HepG2 (cell line): ENCODE data around the gene NME2. TPM values are rescaled to one million over a fixed set of nuclear protein-coding genes. Genes with fewer than 3 reads are reported as not detected.

Experiments used
- CEBPG ChIP-seq: IDR thresholded peaks from 2 replicates; pipeline ENCODE4 v1.6.1; 2016
- CENPX ChIP-seq: sonication (generic); formaldehyde crosslinking; IDR thresholded peaks from 2 replicates; pipeline ENCODE4 v1.9.0; 2021; ENCODE audit warnings: mild to moderate bottlenecking, missing genetic modification reagents, moderate library complexity
- PAF1 ChIP-seq: IDR thresholded peaks from 2 replicates; pipeline ENCODE4 v1.6.1; 2016; ENCODE audit warnings: missing genetic modification reagents, missing compliant biosample characterization
- PHF5A ChIP-seq: IDR thresholded peaks from one replicate; pipeline ENCODE4 v1.6.1; 2018; ENCODE audit warnings: low read depth, missing genetic modification reagents; ENCODE audit not compliant: unreplicated experiment
- RFX5 ChIP-seq: IDR thresholded peaks from 2 replicates; pipeline ENCODE4 v1.6.1; 2011; ENCODE audit warnings: low read depth, low read length, improper control_type of control experiment
- RNF2 ChIP-seq: fragments of 450-650 bp; conservative IDR thresholded peaks from 2 replicates; pipeline ENCODE4 v1.6.1; 2016; ENCODE audit warnings: low read depth
- SNAI1 ChIP-seq: sonication (generic); formaldehyde crosslinking; IDR thresholded peaks from 2 replicates; pipeline ENCODE4 v1.5.0; 2020; ENCODE audit warnings: mild to moderate bottlenecking, missing genetic modification reagents, borderline replicate concordance
- TBP ChIP-seq: sonication (generic); formaldehyde crosslinking; IDR thresholded peaks from 2 replicates; pipeline ENCODE4 v1.5.0; 2020; ENCODE audit warnings: missing genetic modification reagents
- TCF7L2 ChIP-seq: IDR thresholded peaks from 2 replicates; pipeline ENCODE4 v1.6.1; 2011; ENCODE audit warnings: mild to moderate bottlenecking, low read depth, low read length, moderate library complexity
- ZFP1 ChIP-seq: IDR thresholded peaks from 2 replicates; pipeline ENCODE4 v1.6.1; 2016
- ZNF382 ChIP-seq: sonication (generic); formaldehyde crosslinking; IDR thresholded peaks from 2 replicates; pipeline ENCODE4 v1.5.0; 2020; ENCODE audit warnings: missing genetic modification reagents, mild to moderate bottlenecking, borderline replicate concordance
- ZNF577 ChIP-seq: sonication (generic); formaldehyde crosslinking; IDR thresholded peaks from 2 replicates; pipeline ENCODE4 v1.4.0; 2020; ENCODE audit warnings: mild to moderate bottlenecking, low read depth, missing genetic modification reagents, borderline replicate concordance
- ZNF589 ChIP-seq: sonication (generic); formaldehyde crosslinking; conservative IDR thresholded peaks from 2 replicates; pipeline ENCODE4 v1.8.0; 2022; ENCODE audit warnings: mild to moderate bottlenecking, moderate library complexity, missing genetic modification reagents
- ZNF724P ChIP-seq: sonication (generic); formaldehyde crosslinking; IDR thresholded peaks from 2 replicates; pipeline ENCODE4 v1.8.0; 2022; ENCODE audit warnings: missing genetic modification reagents, borderline replicate concordance
- ZNF772 ChIP-seq: sonication (generic); formaldehyde crosslinking; IDR thresholded peaks from 2 replicates; pipeline ENCODE4 v1.5.0; 2020; ENCODE audit warnings: mild to moderate bottlenecking, missing genetic modification reagents
- polyA plus RNA-seq, 8 experiments: library from polyadenylated mRNA; depleted of rRNA in 3 of 8; stranded (reverse) in 7 of 8; unstranded in 1 of 8; fragments of >200 nt; fragmentation: Illumina TruSeq in 4 of 8; extraction: Trizol in 4 of 8; gene quantifications; 2 replicates each; pipeline versions ENCODE4 v1.2.1 to v1.2.3, GENCODE V29; 2011 to 2016; ENCODE audit warnings: low read depth in 4 of 8, missing spikeins in 1 of 8, mixed read lengths in 1 of 8; ENCODE audit not compliant: insufficient read depth in 1 of 8
- total RNA-seq, 5 experiments: library from RNA; depleted of rRNA; stranded (reverse); fragments of >200 nt; fragmentation: Illumina TruSeq; extraction: Trizol; gene quantifications; 2 replicates each; pipeline ENCODE4 v1.2.3, GENCODE V29; 2016; ENCODE audit warnings: low read depth in 1 of 5
- TF ChIP-seq, protein P1 (sequence below): sonication (generic); formaldehyde crosslinking; IDR thresholded peaks from 2 replicates; pipeline ENCODE4 v1.5.0; 2020; ENCODE audit warnings: missing genetic modification reagents
- TF ChIP-seq, protein P2 (sequence below): sonication (generic); formaldehyde crosslinking; IDR thresholded peaks from 2 replicates; pipeline ENCODE4 v1.4.0; 2020; ENCODE audit warnings: mild to moderate bottlenecking, missing genetic modification reagents
- TF ChIP-seq, protein P3 (sequence below): sonication (generic); formaldehyde crosslinking; IDR thresholded peaks from 2 replicates; pipeline ENCODE4 v1.8.0; 2022; ENCODE audit warnings: missing genetic modification reagents, mild to moderate bottlenecking, borderline replicate concordance
- TF ChIP-seq, protein P4 (sequence below): sonication (generic); formaldehyde crosslinking; IDR thresholded peaks from 2 replicates; pipeline ENCODE4 v1.4.0; 2020; ENCODE audit warnings: missing genetic modification reagents
- TF ChIP-seq, protein P5 (sequence below): sonication (generic); formaldehyde crosslinking; IDR thresholded peaks from 2 replicates; pipeline ENCODE4 v1.5.0; 2020; ENCODE audit warnings: mild to moderate bottlenecking, missing genetic modification reagents

The NME2 gene
- total and polyA plus RNA-seq, 2 of the 13 experiments (the other 11 are each of a cell fraction or from before 2014, with no cell fraction given) = 790 to 1,213 TPM

DNA sequence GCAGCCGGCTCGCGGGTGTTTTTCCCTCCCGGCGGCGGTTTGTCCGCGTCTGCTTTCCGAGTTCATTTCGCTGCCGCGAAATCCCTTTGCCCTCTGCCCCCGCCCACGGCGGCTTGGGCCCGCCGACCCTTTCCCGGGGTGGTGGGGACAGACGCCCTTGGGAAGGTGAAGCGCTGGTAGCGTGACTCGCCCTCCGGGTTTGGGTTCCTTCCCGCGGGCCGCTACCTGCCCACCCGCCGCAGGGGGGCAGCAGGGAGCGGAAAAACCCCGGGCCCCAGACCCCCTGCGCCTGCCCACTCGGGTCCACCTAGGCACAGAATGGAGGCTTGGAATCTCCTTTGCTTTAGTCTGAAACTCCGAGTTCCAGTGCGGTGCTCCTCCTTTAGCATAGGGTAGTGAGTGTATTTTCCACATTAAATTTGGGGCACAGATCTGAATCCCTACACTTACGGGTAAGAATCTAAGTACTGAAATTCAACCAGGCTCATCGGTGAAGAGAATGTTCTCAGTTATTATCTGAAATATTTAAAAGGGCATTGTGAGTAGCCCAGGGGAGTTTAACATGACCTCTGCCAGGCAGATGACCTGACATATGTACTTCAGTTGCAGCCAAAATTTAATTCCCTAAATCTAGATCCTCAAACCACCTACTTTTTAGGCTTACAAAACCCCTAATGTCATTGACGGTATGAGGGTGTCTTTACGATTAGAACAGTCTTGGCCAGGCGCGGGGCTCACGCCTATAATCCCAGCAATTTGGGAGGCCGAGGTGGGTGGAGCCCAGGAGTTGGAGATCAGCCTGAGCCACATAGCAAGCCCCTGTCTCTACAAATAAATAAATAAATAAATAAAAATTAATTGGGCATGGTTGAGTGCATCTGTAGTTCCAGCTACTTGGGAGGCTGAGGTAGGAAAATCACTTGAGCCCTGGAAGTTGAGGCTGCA is 1.0 kb downstream of the NME2 start (continued):
- TF ChIP-seq SNAI1 (CRISPR knock-in tag) = 0 out of 2 replicates have a peak, but pooled peaks have one; percentile 42
- TF ChIP-seq TBP (CRISPR knock-in tag) = no peak
- TF ChIP-seq, protein P1, sequence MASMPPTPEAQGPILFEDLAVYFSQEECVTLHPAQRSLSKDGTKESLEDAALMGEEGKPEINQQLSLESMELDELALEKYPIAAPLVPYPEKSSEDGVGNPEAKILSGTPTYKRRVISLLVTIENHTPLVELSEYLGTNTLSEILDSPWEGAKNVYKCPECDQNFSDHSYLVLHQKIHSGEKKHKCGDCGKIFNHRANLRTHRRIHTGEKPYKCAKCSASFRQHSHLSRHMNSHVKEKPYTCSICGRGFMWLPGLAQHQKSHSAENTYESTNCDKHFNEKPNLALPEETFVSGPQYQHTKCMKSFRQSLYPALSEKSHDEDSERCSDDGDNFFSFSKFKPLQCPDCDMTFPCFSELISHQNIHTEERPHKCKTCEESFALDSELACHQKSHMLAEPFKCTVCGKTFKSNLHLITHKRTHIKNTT (CRISPR knock-in tag) = no peak
- no peak; the same call in 1 of the 2 replicates for TF ChIP-seq ZNF772 (CRISPR knock-in tag)
- TF ChIP-seq ZFP1 (CRISPR knock-in tag) = no peak
- no peak for TF ChIP-seq PHF5A (CRISPR knock-in tag)
- TF ChIP-seq ZNF724P (CRISPR knock-in tag) = no peak
- no peak for TF ChIP-seq ZNF382 (CRISPR knock-in tag)
- TF ChIP-seq, protein P2, sequence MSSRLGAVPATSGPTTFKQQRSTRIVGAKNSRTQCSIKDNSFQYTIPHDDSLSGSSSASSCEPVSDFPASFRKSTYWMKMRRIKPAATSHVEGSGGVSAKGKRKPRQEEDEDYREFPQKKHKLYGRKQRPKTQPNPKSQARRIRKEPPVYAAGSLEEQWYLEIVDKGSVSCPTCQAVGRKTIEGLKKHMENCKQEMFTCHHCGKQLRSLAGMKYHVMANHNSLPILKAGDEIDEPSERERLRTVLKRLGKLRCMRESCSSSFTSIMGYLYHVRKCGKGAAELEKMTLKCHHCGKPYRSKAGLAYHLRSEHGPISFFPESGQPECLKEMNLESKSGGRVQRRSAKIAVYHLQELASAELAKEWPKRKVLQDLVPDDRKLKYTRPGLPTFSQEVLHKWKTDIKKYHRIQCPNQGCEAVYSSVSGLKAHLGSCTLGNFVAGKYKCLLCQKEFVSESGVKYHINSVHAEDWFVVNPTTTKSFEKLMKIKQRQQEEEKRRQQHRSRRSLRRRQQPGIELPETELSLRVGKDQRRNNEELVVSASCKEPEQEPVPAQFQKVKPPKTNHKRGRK (CRISPR knock-in tag) = no peak
- TF ChIP-seq ZNF577 (CRISPR knock-in tag) = peak; percentile 47; the same call in 1 of the 2 replicates
- TF ChIP-seq, protein P3, sequence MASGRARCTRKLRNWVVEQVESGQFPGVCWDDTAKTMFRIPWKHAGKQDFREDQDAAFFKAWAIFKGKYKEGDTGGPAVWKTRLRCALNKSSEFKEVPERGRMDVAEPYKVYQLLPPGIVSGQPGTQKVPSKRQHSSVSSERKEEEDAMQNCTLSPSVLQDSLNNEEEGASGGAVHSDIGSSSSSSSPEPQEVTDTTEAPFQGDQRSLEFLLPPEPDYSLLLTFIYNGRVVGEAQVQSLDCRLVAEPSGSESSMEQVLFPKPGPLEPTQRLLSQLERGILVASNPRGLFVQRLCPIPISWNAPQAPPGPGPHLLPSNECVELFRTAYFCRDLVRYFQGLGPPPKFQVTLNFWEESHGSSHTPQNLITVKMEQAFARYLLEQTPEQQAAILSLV = no peak
- no peak for TF ChIP-seq PAF1 (CRISPR knock-in tag)
- no peak for TF ChIP-seq TCF7L2
- no peak for TF ChIP-seq CENPX (CRISPR knock-in tag)
- TF ChIP-seq, protein P4, sequence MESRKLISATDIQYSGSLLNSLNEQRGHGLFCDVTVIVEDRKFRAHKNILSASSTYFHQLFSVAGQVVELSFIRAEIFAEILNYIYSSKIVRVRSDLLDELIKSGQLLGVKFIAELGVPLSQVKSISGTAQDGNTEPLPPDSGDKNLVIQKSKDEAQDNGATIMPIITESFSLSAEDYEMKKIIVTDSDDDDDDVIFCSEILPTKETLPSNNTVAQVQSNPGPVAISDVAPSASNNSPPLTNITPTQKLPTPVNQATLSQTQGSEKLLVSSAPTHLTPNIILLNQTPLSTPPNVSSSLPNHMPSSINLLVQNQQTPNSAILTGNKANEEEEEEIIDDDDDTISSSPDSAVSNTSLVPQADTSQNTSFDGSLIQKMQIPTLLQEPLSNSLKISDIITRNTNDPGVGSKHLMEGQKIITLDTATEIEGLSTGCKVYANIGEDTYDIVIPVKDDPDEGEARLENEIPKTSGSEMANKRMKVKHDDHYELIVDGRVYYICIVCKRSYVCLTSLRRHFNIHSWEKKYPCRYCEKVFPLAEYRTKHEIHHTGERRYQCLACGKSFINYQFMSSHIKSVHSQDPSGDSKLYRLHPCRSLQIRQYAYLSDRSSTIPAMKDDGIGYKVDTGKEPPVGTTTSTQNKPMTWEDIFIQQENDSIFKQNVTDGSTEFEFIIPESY (CRISPR knock-in tag) = no peak
- TF ChIP-seq, protein P5, sequence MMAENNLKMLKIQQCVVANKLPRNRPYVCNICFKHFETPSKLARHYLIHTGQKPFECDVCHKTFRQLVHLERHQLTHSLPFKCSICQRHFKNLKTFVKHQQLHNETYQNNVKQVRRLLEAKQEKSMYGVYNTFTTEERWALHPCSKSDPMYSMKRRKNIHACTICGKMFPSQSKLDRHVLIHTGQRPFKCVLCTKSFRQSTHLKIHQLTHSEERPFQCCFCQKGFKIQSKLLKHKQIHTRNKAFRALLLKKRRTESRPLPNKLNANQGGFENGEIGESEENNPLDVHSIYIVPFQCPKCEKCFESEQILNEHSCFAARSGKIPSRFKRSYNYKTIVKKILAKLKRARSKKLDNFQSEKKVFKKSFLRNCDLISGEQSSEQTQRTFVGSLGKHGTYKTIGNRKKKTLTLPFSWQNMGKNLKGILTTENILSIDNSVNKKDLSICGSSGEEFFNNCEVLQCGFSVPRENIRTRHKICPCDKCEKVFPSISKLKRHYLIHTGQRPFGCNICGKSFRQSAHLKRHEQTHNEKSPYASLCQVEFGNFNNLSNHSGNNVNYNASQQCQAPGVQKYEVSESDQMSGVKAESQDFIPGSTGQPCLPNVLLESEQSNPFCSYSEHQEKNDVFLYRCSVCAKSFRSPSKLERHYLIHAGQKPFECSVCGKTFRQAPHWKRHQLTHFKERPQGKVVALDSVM = no peak
- no peak for TF ChIP-seq RFX5
- TF ChIP-seq CEBPG (CRISPR knock-in tag) = no peak
- no peak for TF ChIP-seq RNF2
- no peak for TF ChIP-seq ZNF589 (CRISPR knock-in tag)
